ENCODE data around the gene FSCN2.

The FSCN2 gene

GRCh38 chr17:81552244-81553017, 24.3 kb downstream of the FSCN2 start, which contains the start of gene FAAP100:
FAAP100 (minus strand) TSS chr17:81552353; CDS start chr17:81552330, 23 bp downstream.
- FAIRE-seq = no peak
- DNase-seq (ENCODE audit: insufficient read length, low spot score) = peak; percentile 97

GRCh38 chr17:81553018-81553615, 24.9 kb downstream of the FSCN2 start:
- DNase-seq (ENCODE audit: insufficient read length, low spot score) (peak; percentile 89), FAIRE-seq (peak; percentile 74)

GRCh38 chr17:81553616-81554181, 25.5 kb downstream of the FSCN2 start:
- DNase-seq (ENCODE audit: insufficient read length, low spot score) = no peak
- no peak for FAIRE-seq

GRCh38 chr17:81556175-81556691, 28.1 kb downstream of the FSCN2 start:
- DNase-seq (ENCODE audit: insufficient read length, low spot score) = no peak

GRCh38 chr17:81556863-81557262, 28.7 kb downstream of the FSCN2 start:
- no peak for FAIRE-seq

More at GRCh38 chr17:81556175-81556691, 28.1 kb downstream of the FSCN2 start:
- no peak for FAIRE-seq

GRCh38 chr17:81557276-81558114, 29.3 kb downstream of the FSCN2 start:
- FAIRE-seq = no peak
- DNase-seq (ENCODE audit: insufficient read length, low spot score) = no peak

More at GRCh38 chr17:81556863-81557262, 28.7 kb downstream of the FSCN2 start:
- no peak for DNase-seq (ENCODE audit: insufficient read length, low spot score)

- FAIRE-seq = no peak
These were observed 29.9 kb downstream of the FSCN2 start for GRCh38 chr17:81558115-81558468.

GRCh38 chr17:81558941-81559806, 31.0 kb downstream of the FSCN2 start:
- DNase-seq (ENCODE audit: insufficient read length, low spot score) (no peak), FAIRE-seq (no peak)

More at GRCh38 chr17:81558115-81558468, 29.9 kb downstream of the FSCN2 start:
- DNase-seq (ENCODE audit: insufficient read length, low spot score) = no peak

- DNase-seq (ENCODE audit: insufficient read length, low spot score) (no peak), FAIRE-seq (peak; percentile 70)
These were observed 33.3 kb downstream of the FSCN2 start for GRCh38 chr17:81561494-81561885.

- FAIRE-seq (no peak), DNase-seq (ENCODE audit: insufficient read length, low spot score) (no peak)
These were observed 35.8 kb downstream of the FSCN2 start for GRCh38 chr17:81563861-81564586.

- no peak for FAIRE-seq
- no peak for DNase-seq (ENCODE audit: insufficient read length, low spot score)
These were observed 36.6 kb downstream of the FSCN2 start for GRCh38 chr17:81564778-81565177.

- no peak for FAIRE-seq
- no peak for DNase-seq (ENCODE audit: insufficient read length, low spot score)
These were observed 37.1 kb downstream of the FSCN2 start for GRCh38 chr17:81565231-81565630.

- DNase-seq (ENCODE audit: insufficient read length, low spot score) = no peak
- no peak for FAIRE-seq
These were observed 38.4 kb downstream of the FSCN2 start for GRCh38 chr17:81566461-81567126.

GRCh38 chr17:81567191-81567590, 39.0 kb downstream of the FSCN2 start:
- no peak for DNase-seq (ENCODE audit: insufficient read length, low spot score)
- no peak for FAIRE-seq

- no peak for FAIRE-seq
- no peak for DNase-seq (ENCODE audit: insufficient read length, low spot score)
These were observed 40.2 kb downstream of the FSCN2 start for GRCh38 chr17:81568416-81568815.

GRCh38 chr17:81569986-81570514, 41.9 kb downstream of the FSCN2 start:
- FAIRE-seq (no peak), DNase-seq (ENCODE audit: insufficient read length, low spot score) (no peak)

GRCh38 chr17:81570964-81571363, 42.8 kb downstream of the FSCN2 start:
- DNase-seq (ENCODE audit: insufficient read length, low spot score) = no peak
- FAIRE-seq = no peak

- FAIRE-seq = no peak
- DNase-seq (ENCODE audit: insufficient read length, low spot score) = no peak
These were observed 44.5 kb downstream of the FSCN2 start for GRCh38 chr17:81572563-81573168.

Measured in GM19239 (cell line).